MM.1S (cell line): ENCODE measurements around the gene MCTS1.

Experiments
- EZH2 ChIP-seq: fragments of 300-600 bp; sonication (generic); optimal IDR thresholded peaks from 2 replicates; pipeline ENCODE3; 2017; ENCODE audit warnings: low read depth, mild to moderate bottlenecking, antibody characterized with exemption, low read length, mixed read lengths
- EZH2phosphoT487 ChIP-seq: fragments of 300-600 bp; sonication (generic); IDR thresholded peaks from 2 replicates; pipeline ENCODE4 v1.6.1; 2018; ENCODE audit warnings: antibody characterized with exemption, low read length
- TF ChIP-seq, protein P1 (sequence below): fragments of 300-600 bp; sonication (generic); IDR thresholded peaks from 2 replicates; pipeline ENCODE4 v1.5.1; 2016; ENCODE audit warnings: antibody characterized with exemption, low read length, mixed read lengths

DNA sequence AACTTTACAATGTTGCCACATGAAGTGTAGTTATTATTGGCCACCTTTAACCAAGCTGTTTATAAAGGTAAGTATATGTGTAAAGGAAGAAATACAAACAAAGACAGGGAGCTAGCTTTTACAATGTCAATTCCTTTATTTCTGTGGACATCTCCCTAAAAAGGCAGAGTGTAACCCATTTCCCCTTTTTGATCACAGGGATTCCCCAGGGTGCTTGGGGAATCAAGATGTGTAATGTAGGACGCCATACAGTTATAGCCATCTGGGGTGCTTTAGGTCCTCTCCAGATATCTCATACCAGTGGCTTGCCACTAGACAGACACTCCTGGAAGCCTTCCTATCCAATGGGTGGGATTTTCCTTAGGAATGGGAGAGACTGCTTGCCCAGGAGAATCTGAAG lies 39.0 kb upstream of the MCTS1 start:
- TF ChIP-seq, protein P1, sequence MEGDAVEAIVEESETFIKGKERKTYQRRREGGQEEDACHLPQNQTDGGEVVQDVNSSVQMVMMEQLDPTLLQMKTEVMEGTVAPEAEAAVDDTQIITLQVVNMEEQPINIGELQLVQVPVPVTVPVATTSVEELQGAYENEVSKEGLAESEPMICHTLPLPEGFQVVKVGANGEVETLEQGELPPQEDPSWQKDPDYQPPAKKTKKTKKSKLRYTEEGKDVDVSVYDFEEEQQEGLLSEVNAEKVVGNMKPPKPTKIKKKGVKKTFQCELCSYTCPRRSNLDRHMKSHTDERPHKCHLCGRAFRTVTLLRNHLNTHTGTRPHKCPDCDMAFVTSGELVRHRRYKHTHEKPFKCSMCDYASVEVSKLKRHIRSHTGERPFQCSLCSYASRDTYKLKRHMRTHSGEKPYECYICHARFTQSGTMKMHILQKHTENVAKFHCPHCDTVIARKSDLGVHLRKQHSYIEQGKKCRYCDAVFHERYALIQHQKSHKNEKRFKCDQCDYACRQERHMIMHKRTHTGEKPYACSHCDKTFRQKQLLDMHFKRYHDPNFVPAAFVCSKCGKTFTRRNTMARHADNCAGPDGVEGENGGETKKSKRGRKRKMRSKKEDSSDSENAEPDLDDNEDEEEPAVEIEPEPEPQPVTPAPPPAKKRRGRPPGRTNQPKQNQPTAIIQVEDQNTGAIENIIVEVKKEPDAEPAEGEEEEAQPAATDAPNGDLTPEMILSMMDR = no peak
- TF ChIP-seq EZH2 = no peak
- no peak for TF ChIP-seq EZH2phosphoT487
